Endothelial cell of umbilical vein (primary cell): ENCODE results near the gene TMEM128.
"Not testable (repeated sequence)": the region's sequence is repeated elsewhere in the genome, so short reads cannot be mapped to it uniquely, and the experiment has no call there.

Experiments used
- CTCF ChIP-seq, 2 donors: IDR thresholded peaks; 1 replicate in 1 of 2; 2 replicates in 1 of 2; pipeline ENCODE4 v1.5.1; 2011; ENCODE audit warnings: low read length in 2 of 2, mild to moderate bottlenecking in 2 of 2, moderate library complexity in 2 of 2, control low read depth in 1 of 2, inconsistent platforms in 1 of 2, low read depth in 1 of 2; ENCODE audit not compliant: insufficient read depth in 1 of 2; ENCODE audit errors: extremely low read depth in 1 of 2
- JUN ChIP-seq: IDR thresholded peaks from 2 replicates; pipeline ENCODE4 v1.6.1; 2011; ENCODE audit warnings: borderline replicate concordance, low read depth; ENCODE audit not compliant: insufficient read length, insufficient read depth
- POLR2A ChIP-seq: IDR thresholded peaks from 2 replicates; pipeline ENCODE4 v1.6.1; 2012; ENCODE audit warnings: low read depth, mild to moderate bottlenecking, control low read depth, low read length

GRCh38 chr4:4188557-4188956, 59.5 kb downstream of the TMEM128 start:
- TF ChIP-seq CTCF (IDR thresholded peaks at IDR 0.05; ENCODE audit: extremely low read depth in 1 of 2, insufficient read depth in 1 of 2, low read depth in 1 of 2, low read length in 2 of 2); POLR2A; JUN: not testable (repeated sequence)
